Stimulated activated CD4-positive, alpha-beta T cell treated with anti-CD3 and anti-CD28 coated beads, Interleukin-15, amount 100 ng/mL, for 1 hour (primary cell): Measurements from ENCODE around the gene GNB3.
"Not testable (repeated sequence)": the region's sequence is repeated elsewhere in the genome, so short reads cannot be mapped to it uniquely, and the experiment has no call there.

Experiments used
- DNase-seq, 2 donors: peaks; one replicate each; pipeline ENCODE4 v3.0.0-alpha.2; 2020; ENCODE audit warnings: low read depth in 1 of 2, low spot score in 1 of 2

GNB3 gene

GRCh38 chr12:6858799-6859198, 18.1 kb downstream of the GNB3 start:
- no peak for DNase-seq

DNA sequence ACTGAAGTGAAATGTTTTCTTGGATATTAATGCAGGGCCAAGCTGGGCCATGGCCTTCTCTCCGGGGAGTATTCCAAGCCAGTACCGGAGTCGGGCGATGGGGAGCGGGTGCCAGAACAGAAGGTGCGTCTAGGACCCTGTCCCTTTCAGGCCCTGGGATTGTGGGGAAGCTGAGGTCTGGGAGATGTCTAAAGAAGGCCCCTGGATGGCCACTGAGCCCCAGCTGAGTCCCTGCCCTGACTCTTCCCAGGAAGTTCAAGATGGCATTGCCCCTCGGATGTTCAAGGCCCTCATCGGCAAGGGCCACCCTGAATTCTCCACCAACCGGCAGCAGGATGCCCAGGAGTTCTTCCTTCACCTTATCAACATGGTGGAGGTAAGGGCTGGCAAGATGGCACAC, 19.4 kb downstream of the GNB3 start:
- no peak for DNase-seq

DNA sequence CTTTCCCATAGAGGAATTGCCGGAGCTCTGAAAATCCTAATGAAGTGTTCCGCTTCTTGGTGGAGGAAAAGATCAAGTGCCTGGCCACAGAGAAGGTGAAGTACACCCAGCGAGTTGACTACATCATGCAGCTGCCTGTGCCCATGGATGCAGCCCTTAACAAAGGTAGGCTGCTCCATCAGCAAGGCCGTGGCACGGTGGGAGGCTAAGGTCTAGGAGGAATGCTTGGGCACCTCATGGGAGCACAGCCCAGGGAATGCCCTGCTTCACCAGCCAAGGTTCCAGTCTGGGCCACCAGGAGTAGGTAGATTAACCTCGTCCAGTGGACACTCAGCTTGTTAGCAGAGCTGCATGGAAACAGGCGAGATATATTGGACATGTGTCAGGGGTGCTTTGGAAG, 20.2 kb downstream of the GNB3 start:
- no peak for DNase-seq

- DNase-seq = no peak
Measured at GRCh38 chr12:6861391-6861790, 20.7 kb downstream of the GNB3 start.

- DNase-seq = no peak
Measured at GRCh38 chr12:6863033-6863432, 22.3 kb downstream of the GNB3 start.

GRCh38 chr12:6863586-6864321, 23.0 kb downstream of the GNB3 start:
- no peak for DNase-seq

GRCh38 chr12:6865307-6865706, 24.6 kb downstream of the GNB3 start:
- DNase-seq = not testable (repeated sequence)

- no peak for DNase-seq
Measured at GRCh38 chr12:6866163-6866919, 25.6 kb downstream of the GNB3 start.

DNA sequence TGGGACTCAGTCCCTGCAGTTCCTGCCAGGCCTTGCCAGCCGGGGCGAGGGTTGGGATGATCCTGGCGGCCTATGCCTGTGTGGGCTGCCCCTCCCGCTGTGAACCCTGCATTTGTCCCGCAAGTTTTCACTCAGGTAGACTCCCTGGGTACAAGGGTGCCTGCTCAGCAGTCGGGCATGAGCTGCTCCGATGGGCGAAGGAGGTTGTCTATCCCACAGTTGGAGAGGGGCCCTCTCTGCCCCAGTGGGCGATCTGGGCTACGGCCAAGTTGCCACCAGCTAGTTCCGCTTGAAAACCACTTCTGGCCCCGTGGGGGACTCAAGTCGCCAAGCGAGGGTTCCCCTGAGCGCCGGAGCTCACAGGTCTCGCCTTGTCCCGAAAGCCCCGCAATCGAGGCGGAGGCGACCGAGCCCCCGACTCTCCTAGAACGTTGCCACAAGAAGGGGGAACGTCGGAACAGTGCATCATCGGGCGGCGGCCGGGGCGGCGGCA, 26.2 kb downstream of the GNB3 start:
- DNase-seq = no peak

GRCh38 chr12:6867413-6868210, 26.9 kb downstream of the GNB3 start, which contains the start of gene TPI1:
Gene TPI1, plus strand, starts transcription at chr12:6867531. Its CDS starts 36 bp downstream, at chr12:6867567.
- DNase-seq = peak; percentile 61 to 74

DNA sequence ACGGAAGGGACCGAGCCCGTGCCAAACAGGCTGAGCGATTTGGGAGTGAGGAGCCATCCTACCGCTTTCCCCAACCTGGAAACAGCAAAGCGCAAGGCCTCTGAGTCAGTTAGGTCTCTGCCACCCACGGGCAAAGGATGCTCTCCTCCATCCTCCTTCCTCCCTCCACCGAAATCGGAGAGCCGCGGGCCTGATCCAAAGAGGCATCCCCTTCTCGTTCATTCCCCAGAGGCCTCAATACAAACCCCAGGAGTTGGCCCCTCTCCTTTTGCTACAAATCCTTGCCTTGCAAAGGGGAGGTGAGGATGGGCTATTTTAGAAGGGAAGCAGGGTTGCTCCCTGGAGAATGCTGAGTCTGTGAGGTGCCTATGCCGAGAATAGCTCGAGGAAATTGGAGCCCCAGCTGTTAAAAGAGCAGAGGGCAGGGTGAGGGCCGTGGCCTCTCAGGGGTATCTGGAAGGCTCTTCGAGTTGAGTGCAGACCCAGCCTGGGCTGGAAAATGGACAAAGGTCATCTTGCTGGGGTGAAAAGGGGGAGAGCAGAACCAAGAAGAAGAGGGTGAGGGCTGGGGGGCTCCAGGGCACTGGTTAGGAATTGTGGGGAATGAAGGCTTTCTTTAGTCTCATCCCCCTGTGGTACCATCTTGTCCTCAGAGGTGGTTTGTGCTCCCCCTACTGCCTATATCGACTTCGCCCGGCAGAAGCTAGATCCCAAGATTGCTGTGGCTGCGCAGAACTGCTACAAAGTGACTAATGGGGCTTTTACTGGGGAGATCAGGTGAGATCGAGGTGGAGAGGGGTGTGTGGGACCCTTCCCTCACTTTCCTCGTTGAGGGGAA, 27.7 kb downstream of the GNB3 start:
- no peak for DNase-seq

- DNase-seq = peak; percentile 66 to 76
Measured at GRCh38 chr12:6869049-6870021, 28.6 kb downstream of the GNB3 start.

- DNase-seq = not testable (repeated sequence)
Measured at GRCh38 chr12:6870304-6870703, 29.6 kb downstream of the GNB3 start.

DNA sequence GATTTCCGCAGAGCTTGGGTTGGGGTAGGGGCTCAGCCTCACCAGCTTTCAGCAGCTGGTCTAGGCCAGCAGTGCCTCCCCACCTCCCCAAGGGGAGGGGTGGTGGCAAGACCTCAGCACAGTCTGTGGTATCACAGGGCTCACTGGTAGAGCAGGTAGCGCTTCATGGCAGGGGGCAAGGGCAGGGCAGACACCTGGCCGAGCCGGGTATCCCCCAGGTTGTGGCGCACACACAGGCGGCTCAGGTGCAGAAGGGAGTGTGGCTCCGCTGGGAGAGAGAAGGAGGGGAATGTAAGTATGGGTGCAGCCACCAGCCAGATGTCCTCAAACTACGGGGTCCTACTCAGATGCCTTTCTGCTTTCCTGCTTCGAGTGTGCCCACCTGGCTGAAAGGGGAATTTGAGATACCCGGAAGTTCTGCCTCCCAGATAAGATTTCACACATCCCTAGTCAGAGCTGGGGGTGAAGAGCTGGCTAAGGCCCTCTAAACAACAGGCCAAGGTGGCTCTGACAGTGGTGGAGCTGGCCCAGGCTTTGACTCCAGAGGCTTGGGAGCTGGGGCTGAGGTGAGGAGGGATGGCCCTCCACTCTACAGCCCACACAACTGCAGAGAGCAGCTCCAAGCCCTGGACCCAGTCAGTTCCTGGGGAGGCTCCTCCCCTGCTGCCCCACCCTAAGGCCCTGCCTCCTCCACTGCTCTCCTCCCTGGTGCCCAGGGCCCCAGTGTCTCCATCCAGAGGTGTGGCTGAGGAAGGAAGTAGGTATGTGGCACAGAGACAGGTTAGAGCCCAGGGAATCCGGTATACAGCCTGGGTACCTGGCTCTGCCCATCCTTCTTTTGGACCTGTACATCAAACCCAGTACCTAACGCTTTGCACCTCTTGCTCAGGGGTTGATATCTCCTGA, 30.6 kb downstream of the GNB3 start:
- DNase-seq = no peak

GRCh38 chr12:6872073-6873048, 31.6 kb downstream of the GNB3 start:
- peak; percentile 77 to 81 for DNase-seq

DNA sequence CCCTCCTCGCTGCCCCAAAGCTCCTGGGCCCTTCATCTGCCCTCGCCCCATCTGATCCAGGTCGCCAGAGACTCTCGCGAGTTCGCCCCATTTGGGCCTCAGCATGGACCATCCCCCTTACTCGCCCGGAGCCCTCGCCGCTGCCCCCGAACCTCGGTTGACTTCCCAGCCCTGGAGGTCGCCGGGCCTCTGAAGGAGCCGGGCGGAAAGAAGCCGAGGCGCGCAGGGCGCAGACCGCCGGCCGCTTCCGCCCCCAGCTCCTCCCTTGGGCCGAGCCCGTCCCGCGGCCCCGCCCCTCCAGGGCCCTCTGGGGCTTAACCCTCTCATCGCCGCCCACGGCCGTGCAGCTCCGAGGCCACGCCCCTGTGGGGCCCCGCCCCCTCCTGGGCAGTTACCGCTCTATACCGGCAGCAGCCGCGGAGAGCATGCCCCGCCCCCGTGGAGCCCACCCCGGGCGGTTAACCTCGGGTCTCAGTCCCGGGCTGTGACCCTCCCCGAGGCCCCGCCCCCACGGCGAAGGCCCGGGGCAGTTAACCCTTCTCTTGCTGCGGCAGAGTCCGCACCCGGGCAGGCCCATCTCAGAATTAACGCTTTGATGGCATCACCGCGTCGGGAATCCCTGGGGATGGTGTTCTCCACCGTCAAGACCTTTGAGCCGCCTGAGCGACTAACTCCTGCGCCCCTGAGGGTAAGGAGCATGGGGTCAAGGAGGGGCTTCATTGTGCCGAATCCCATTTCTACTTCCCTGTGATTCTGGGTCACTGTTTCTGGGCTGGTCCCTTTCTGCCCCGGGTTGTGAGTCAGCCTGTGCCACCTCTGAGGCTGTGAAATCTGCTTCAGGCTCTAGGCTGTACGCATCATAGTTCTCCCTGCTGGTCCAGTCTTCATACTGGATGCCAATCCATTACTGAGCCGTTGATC, 32.6 kb downstream of the GNB3 start, which contains the start of gene SPSB2:
Gene SPSB2, minus strand, starts transcription at position 210 of the 921 bp plus-strand sequence. CDS start 402 bp downstream, outside the sequence.
- DNase-seq = peak; percentile 98 to 100
